Measurements from ENCODE around the gene TRABD2B. TPM values are rescaled to one million over a fixed set of nuclear protein-coding genes. Genes with fewer than 3 reads are reported as not detected.

The TRABD2B gene
- total RNA-seq, 3 donors from 2014 or later (not counting 1 experiment from before 2014, with no cell fraction given) = not detected

GRCh38 chr1:48021792-48022191, 24.6 kb upstream of the TRABD2B start:
- no peaks in the 10 kb centered on the region for H3K27me3 ChIP-seq (ENCODE audit: control insufficient read depth, insufficient read depth, low read length)
- no peaks in the 10 kb centered on the region for H3K9me3 ChIP-seq (ENCODE audit: control insufficient read depth, insufficient read depth, low read length)
- H3K4me3 ChIP-seq (ENCODE audit: low read length) = no peak overlapping the region
- Mint-ChIP-seq H3K9me3 (no peaks in the 10 kb centered on the region), H3K4me3 (no peak overlapping the region), H3K4me1 (no peaks in the 10 kb centered on the region), H3K27ac (no peak overlapping the region), H3K36me3 (no peaks in the 10 kb centered on the region), H3K27me3 (ENCODE audit: low read depth in 2 of 2) (peaks cover 3 to 18% of the 10 kb centered on the region in 2 donors)
- 90% methylated on average over 2 of the region's 2 CpGs for WGBS (ENCODE audit: insufficient coverage)
- no peak overlapping the region for H3K27ac ChIP-seq (ENCODE audit: low read length)
- no peak for TF ChIP-seq CTCF (IDR thresholded peaks at IDR 0.05)
- ATAC-seq (no peak), DNase-seq (no peak)
- intact Hi-C loops (cut with micrococcal nuclease) = no loop called here
- no peaks in the 10 kb centered on the region for H3K4me1 ChIP-seq (ENCODE audit: control insufficient read depth, insufficient read depth, low read length)
- no peaks in the 10 kb centered on the region for H3K36me3 ChIP-seq (ENCODE audit: control insufficient read depth, insufficient read depth, low read length)

- no peaks in the 10 kb centered on the region for H3K36me3 Mint-ChIP-seq
- H3K4me3 Mint-ChIP-seq = no peak overlapping the region
- H3K27ac Mint-ChIP-seq = no peak overlapping the region
- H3K9me3 Mint-ChIP-seq = no peaks in the 10 kb centered on the region
- no peak for ATAC-seq
- no peaks in the 10 kb centered on the region for H3K4me1 Mint-ChIP-seq
- H3K9me3 ChIP-seq (ENCODE audit: control insufficient read depth, insufficient read depth, low read length) = no peaks in the 10 kb centered on the region
- no peaks in the 10 kb centered on the region for H3K36me3 ChIP-seq (ENCODE audit: control insufficient read depth, insufficient read depth, low read length)
- 80% methylated on average over 6 of the region's 6 CpGs for WGBS (ENCODE audit: insufficient coverage)
- TF ChIP-seq CTCF (IDR thresholded peaks at IDR 0.05) = no peak
- H3K27me3 Mint-ChIP-seq (ENCODE audit: low read depth in 2 of 2) = peaks cover 11 to 38% of the 10 kb centered on the region in 2 donors
- intact Hi-C loops (cut with micrococcal nuclease) = no loop called here
- no peaks in the 10 kb centered on the region for H3K4me1 ChIP-seq (ENCODE audit: control insufficient read depth, insufficient read depth, low read length)
- H3K27ac ChIP-seq (ENCODE audit: low read length) = no peak overlapping the region
- DNase-seq = no peak
- no peaks in the 10 kb centered on the region for H3K27me3 ChIP-seq (ENCODE audit: control insufficient read depth, insufficient read depth, low read length)
- H3K4me3 ChIP-seq (ENCODE audit: low read length) = no peak overlapping the region
Measured at GRCh38 chr1:48019714-48020315, 22.6 kb upstream of the TRABD2B start.

GRCh38 chr1:48018799-48019198, 21.6 kb upstream of the TRABD2B start:
- H3K4me1 Mint-ChIP-seq = no peaks in the 10 kb centered on the region
- Histone ChIP-seq H3K4me3 (ENCODE audit: low read length) (no peak overlapping the region), H3K9me3 (ENCODE audit: control insufficient read depth, insufficient read depth, low read length) (no peaks in the 10 kb centered on the region), H3K27me3 (ENCODE audit: control insufficient read depth, insufficient read depth, low read length) (no peaks in the 10 kb centered on the region), H3K4me1 (ENCODE audit: control insufficient read depth, insufficient read depth, low read length) (no peaks in the 10 kb centered on the region), H3K36me3 (ENCODE audit: control insufficient read depth, insufficient read depth, low read length) (no peaks in the 10 kb centered on the region), H3K27ac (ENCODE audit: low read length) (no peak overlapping the region)
- H3K9me3 Mint-ChIP-seq = no peaks in the 10 kb centered on the region
- DNase-seq = no peak
- intact Hi-C loops (cut with micrococcal nuclease) = no loop called here
- TF ChIP-seq CTCF (IDR thresholded peaks at IDR 0.05) = no peak
- 97% methylated on average over 5 of the region's 5 CpGs for WGBS (ENCODE audit: insufficient coverage)
- no peak for ATAC-seq
- H3K36me3 Mint-ChIP-seq = no peaks in the 10 kb centered on the region
- H3K4me3 Mint-ChIP-seq = no peak overlapping the region
- peaks cover 16 to 48% of the 10 kb centered on the region in 2 donors for H3K27me3 Mint-ChIP-seq (ENCODE audit: low read depth in 2 of 2)
- H3K27ac Mint-ChIP-seq = no peak overlapping the region

DNA sequence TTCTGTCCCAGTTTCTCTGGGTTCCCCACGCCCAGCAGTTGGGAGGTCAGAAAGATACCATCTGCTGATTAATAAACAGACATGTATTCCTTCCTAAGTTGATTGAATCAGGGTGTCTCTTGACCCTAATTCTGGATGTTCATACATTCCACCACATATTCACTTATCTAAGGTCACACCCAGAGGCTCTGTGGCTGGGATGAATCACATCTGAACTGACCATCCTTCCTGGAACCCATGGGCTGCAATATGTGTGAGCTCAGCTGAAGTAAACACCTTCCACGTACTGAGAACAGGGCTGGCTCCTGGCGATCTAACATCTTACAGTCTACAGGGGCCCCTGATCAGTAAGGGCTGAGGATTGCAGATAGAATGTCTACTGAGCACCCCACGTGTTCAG, 20.5 kb upstream of the TRABD2B start:
- no peak for TF ChIP-seq CTCF (IDR thresholded peaks at IDR 0.05)
- Histone ChIP-seq H3K9me3 (ENCODE audit: control insufficient read depth, insufficient read depth, low read length) (no peaks in the 10 kb centered on the region), H3K4me1 (ENCODE audit: control insufficient read depth, insufficient read depth, low read length) (no peaks in the 10 kb centered on the region), H3K36me3 (ENCODE audit: control insufficient read depth, insufficient read depth, low read length) (no peaks in the 10 kb centered on the region), H3K4me3 (ENCODE audit: low read length) (no peak overlapping the region), H3K27ac (ENCODE audit: low read length) (no peak overlapping the region), H3K27me3 (ENCODE audit: control insufficient read depth, insufficient read depth, low read length) (no peaks in the 10 kb centered on the region)
- Mint-ChIP-seq H3K27me3 (ENCODE audit: low read depth in 2 of 2) (peaks cover 20 to 56% of the 10 kb centered on the region in 2 donors), H3K27ac (no peak overlapping the region), H3K4me3 (no peak overlapping the region), H3K4me1 (no peaks in the 10 kb centered on the region), H3K9me3 (no peaks in the 10 kb centered on the region), H3K36me3 (no peaks in the 10 kb centered on the region)
- DNase-seq (no peak), ATAC-seq (no peak)
- intact Hi-C loops (cut with micrococcal nuclease) = no loop called here
- 76% methylated on average over 4 of the region's 4 CpGs for WGBS (ENCODE audit: insufficient coverage)

All from natural killer cell (primary cell).